NCI-H345 (cell line): Measurements from ENCODE around the gene KRTAP9-9.
"Not testable (repeated sequence)": the region's sequence is repeated elsewhere in the genome, so short reads cannot be mapped to it uniquely, and the experiment has no call there.

ENCODE experiments used
- DNase-seq: peaks from one replicate; lab custom pipeline; 2025; lab: John Stamatoyannopoulos, UW

KRTAP9-9 gene

DNA sequence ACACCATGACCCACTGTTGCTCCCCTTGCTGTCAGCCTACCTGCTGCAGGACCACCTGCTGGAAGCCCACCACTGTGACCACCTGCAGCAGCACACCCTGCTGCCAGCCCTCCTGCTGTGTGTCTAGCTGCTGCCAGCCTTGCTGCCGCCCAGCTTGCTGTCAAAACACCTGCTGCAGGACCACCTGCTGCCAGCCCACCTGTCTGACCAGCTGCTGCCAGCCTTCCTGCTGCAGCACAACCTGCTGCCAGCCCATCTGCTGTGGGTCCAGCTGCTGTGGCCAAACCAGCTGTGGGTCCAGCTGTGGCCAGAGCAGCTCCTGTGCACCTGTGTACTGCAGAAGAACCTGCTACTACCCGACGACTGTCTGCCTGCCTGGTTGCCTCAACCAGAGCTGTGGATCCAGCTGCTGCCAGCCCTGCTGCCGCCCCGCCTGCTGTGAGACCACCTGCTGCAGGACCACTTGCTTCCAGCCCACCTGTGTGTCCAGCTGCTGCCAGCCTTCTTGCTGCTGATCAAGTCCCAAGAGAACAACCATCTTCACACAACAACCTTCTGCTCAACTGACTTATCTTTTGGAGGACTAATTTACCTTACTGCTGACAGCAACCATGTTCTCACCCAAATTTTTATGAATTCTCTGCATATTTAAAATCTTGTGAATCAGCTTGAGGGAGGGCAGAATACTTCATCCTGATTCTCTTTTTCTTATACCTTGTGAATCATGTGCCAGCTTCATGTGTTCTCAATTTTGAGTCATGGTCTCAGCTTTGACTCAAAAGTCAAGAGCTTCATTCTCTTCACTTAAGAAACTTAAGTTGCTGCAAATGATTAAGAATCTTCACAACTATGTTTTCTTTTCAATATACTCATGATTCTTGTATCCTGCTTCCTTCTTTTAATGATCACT lies at the start of gene KRTAP9-9:
Gene KRTAP9-9 (plus strand): TSS at position 4 of the 910 bp plus-strand sequence.
- DNase-seq, result not testable (repeated sequence)

- peak; percentile 71 for DNase-seq
These were observed 43.2 kb upstream of the KRTAP9-9 start for GRCh38 chr17:41211845-41212466.

GRCh38 chr17:41212524-41213169 lies 42.5 kb upstream of the KRTAP9-9 start:
- DNase-seq, result peak; percentile 76

- DNase-seq, result no peak
These were observed 39.5 kb upstream of the KRTAP9-9 start for GRCh38 chr17:41215681-41216080.

DNA sequence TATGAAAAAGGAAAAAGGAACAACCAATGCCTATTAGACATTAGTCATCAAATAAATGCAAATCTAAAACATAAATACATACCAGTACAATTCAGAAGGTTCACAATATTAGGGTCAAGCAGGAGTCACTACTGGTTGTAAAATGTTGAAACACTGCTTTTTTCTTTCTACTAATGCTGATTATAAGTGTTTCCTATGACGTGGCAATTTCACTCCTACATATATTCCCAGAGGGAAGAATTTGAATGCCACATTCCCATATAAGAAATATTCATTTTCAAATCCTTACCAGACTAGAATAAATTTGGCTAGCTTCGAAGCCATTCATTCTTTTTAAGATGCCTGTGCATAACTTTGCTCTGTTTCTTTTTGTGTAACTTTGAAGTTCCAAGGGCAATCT lies 31.4 kb upstream of the KRTAP9-9 start:
- DNase-seq, result no peak

GRCh38 chr17:41226051-41226450 lies 29.1 kb upstream of the KRTAP9-9 start:
- no peak for DNase-seq

- DNase-seq, result not testable (repeated sequence)
These were observed 28.5 kb upstream of the KRTAP9-9 start, which contains the start of gene KRTAP9-2 for GRCh38 chr17:41226598-41227095. Gene KRTAP9-2 (plus strand): TSS chr17:41226648. CDS start chr17:41226655, 7 bp downstream.

DNA sequence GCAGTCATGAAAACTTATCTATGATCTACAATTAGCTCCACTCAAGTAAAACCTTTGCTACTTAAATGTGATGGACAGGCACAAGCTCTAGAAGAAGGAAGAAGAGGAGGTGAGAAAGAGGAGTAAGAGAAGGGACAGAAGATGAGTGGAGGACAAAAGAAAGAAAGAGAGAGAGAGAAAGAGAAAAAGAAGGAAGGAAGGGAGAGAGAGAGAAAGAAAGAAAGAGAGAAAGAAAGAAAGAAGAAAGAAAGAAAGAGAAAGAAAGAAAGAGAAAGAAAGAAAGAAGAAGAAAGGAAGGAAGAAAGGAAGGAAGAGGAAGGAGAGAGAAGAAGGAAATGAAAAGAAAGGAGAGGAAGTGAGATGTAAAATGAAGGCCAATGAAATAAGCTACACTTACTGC lies 25.1 kb upstream of the KRTAP9-9 start:
- no peak for DNase-seq

DNA sequence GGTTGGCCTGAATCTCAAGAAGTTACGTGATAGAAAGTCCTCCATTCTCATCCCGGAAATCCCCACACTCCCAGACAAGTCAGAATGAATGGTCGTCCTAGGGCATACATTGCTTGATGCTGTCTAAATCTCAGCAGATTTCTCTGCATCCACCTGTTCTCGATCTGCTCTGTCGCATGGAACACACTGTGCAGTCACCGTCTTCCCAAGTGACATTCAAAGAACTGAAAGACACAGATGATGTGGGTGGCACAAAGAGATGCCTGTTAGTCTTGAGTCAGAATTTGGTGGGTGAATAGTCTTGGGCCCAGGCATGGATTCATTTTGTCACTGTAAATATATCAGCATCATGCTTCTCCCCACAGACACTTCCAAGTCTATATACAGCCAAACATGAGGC lies 23.5 kb upstream of the KRTAP9-9 start:
- DNase-seq, result no peak

- not testable (repeated sequence) for DNase-seq
These were observed 22.6 kb upstream of the KRTAP9-9 start, which contains the start of gene KRTAP9-3 for GRCh38 chr17:41232399-41233105. Gene KRTAP9-3 (plus strand): TSS chr17:41232449. CDS start chr17:41232502, 53 bp downstream.

DNA sequence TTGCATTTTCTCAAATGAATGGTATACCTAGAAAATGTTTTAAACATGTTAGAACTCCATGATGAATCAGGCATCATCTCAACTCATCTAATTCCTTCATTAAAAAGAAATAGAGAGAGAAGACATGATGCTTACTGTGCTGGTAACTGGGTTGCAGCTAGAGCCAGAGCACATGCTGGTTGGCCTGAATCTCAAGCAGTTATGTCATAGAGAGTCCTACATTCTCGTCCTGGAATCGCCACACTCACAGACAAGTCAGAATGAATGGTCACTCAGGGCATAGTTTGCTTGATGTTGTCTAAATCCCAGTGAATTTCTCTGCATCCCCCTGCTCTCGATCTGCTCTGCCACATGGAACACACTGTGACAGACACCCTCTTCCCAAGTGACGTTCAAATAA lies 18.1 kb upstream of the KRTAP9-9 start:
- DNase-seq, result not testable (repeated sequence)

DNA sequence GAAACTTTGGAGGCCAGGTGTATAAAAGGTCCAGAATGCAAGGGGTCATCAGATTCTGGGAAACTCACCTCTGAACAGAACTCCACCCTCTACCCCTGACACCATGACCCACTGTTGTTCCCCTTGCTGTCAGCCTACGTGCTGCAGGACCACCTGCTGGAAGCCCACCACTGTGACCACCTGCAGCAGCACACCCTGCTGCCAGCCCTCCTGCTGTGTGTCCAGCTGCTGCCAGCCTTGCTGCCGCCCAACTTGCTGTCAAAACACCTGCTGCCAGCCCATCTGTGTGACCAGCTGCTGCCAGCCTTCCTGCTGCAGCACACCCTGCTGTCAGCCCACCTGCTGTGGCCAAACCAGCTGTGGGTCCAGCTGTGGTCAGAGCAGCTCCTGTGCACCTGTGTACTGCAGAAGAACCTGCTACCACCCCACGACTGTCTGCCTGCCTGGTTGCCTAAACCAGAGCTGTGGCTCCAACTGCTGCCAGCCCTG lies 17.2 kb upstream of the KRTAP9-9 start, which contains the start of gene KRTAP9-8:
Gene KRTAP9-8 (plus strand): TSS at position 51 of the 489 bp plus-strand sequence. CDS start 53 bp downstream, at position 104.
- not testable (repeated sequence) for DNase-seq

DNA sequence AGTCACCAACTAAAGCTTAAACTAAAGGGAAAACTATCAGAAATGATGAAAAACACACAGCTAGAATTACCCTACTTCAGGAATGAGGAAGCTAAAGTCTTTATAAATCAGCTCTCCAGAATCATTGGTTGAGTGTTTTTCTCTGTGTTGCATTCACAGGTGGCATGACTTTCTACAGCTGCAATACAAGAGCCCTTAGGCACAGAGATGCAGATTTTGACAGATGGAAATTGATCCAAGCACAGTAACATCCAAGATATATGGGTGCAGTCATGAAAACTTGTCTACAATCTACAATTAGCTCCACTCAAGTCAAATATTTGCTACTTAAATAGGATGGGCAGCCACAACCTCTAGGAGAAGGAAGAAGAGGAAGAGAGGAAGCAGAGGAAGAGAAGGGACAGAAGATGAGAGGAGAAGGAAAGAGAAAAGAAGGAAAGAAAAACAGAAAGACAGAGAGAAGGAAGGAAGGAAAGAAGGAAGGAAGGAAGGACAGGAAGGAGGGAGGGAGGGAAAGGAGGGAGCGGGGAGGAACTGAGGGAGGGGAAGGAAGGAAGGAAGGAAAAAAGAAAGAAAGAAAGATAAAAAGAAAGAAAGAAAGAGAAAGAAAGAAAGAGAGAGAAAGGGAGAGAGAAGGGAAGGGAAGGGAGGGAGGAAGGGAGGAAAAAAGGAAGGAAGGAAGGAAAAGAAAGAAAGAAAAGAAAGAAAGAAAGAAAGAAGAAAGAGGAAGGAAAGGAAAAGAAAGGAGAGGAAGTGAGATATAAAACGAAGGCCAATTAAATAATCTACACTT lies 8.0 kb upstream of the KRTAP9-9 start:
- DNase-seq, result not testable (repeated sequence)

DNA sequence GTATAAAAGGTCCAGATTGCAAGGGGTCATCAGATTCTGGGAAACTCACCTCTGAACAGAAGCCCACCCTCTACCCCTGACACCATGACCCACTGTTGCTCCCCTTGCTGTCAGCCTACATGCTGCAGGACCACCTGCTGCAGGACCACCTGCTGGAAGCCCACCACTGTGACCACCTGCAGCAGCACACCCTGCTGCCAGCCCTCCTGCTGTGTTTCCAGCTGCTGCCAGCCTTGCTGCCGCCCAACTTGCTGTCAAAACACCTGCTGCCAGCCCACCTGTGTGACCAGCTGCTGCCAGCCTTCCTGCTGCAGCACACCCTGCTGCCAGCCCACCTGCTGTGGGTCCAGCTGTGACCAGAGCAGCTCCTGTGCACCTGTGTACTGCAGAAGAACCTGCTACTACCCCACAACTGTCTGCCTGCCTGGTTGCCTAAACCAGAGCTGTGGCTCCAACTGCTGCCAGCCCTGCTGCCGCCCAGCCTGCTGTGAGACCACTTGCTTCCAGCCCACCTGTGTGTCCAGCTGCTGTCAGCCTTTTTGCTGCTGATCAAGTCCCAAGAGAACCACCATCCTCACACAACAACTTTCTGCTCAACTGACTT lies 5.4 kb upstream of the KRTAP9-9 start, which contains the start of gene KRTAP9-4:
Gene KRTAP9-4 (plus strand): TSS at position 51 of the 604 bp plus-strand sequence. CDS start 34 bp downstream, at position 85.
- DNase-seq, result not testable (repeated sequence)

- no peak for DNase-seq
These were observed 3.9 kb upstream of the KRTAP9-9 start for GRCh38 chr17:41251261-41251660.

GRCh38 chr17:41254861-41255260 lies 323 bp upstream of the KRTAP9-9 start:
- no peak for DNase-seq

- no peak for DNase-seq
These were observed 1.1 kb downstream of the KRTAP9-9 start for GRCh38 chr17:41256291-41256685.

DNA sequence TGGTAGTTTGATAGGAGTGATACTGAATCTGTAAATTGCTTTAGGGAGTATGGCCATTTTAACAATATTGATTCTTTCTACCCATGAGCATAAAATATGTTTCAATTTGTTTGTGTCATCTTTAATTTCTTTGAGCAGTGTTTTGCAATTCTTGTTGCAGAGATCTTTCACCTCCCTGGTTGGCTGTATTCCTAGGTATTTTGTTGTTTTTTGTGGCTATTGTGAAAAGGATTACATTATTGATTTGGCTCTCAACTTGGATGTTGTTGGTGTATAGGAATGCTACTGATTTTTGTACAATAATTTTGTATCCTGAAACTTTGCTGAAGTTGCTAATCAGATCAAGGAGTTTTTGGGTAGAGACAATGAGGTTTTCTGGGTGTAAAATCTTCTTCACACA lies 3.2 kb downstream of the KRTAP9-9 start:
- no peak for DNase-seq

DNA sequence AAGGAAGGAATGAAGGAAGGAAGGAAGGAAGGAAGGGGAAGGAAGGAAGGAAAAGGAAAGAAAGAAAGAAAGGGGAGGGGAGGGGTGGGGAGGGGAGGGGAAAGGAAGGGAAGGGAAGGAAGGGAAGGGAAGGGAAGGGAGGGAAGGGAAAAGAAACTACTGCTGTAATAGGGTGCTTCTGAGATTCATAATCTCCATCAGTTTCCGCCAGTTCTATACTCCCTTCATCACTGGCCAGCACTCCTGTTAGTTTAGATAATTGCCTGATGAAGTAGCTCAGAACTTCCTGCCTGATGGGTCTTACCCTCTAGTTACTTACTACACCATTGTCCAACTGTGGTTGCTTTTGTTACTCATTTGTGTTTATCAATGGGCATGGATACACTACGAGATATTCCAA lies 8.0 kb downstream of the KRTAP9-9 start:
- no peak for DNase-seq

DNA sequence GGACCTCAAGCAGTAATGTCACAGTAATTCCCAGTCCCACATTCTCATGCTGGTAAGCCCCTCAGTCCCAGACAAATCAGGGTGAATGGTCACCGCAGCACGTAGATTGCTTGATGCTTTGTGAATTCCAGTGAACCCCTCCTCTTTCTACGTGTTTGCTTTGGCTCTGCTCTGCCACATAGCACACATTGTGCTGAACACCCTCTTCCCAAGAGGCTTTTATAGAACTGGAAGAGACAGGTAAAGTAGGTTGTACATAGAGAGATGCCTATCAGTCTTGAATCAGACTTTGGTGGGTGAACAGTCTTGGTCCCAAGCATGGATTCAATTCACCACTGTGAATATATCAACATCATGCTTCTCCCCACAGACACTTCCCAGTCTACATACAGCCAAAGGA lies 9.4 kb downstream of the KRTAP9-9 start:
- DNase-seq, result no peak
